Measurements from ENCODE around the gene BANF1. TPM values are rescaled to one million over a fixed set of nuclear protein-coding genes. Genes with fewer than 3 reads are reported as not detected.

BANF1 gene
- total RNA-seq, 2 experiments from 2014 or later: 267 to 311 TPM

GRCh38 chr11:66012371-66012945 lies 10.2 kb downstream of the BANF1 start:
- intact Hi-C loops (cut with micrococcal nuclease): no loop called here
- Mint-ChIP-seq H3K27me3 (peaks cover 17% of the 10 kb centered on the region), H3K27ac (no peak overlapping the region), H3K9me3 (no peaks in the 10 kb centered on the region), H3K36me3 (ENCODE audit: low read depth) (no peaks in the 10 kb centered on the region), H3K4me1 (ENCODE audit: low read depth) (peaks cover 6% of the 10 kb centered on the region), H3K4me3 (no peak overlapping the region)
- ChIA-PET POLR2A (interaction anchor here (0.7 to 3.2 kb wide), 6 partner anchors 8 to 247 kb away, joined by 3 to 7 read pairs (median 4); partner anchors contain the start of gene SF3B2), CTCF (interaction anchor here (1.5 to 5.9 kb wide), 3 partner anchors 10 to 128 kb away, joined by 4 to 38 read pairs (median 20); no protein-coding TSS in a partner anchor)
- no peak for ATAC-seq
- DNase-seq: no peak
- TF ChIP-seq CTCF (IDR thresholded peaks at IDR 0.05): no peak

GRCh38 chr11:66012946-66013761 lies 10.9 kb downstream of the BANF1 start:
- H3K27me3 Mint-ChIP-seq: peaks cover 17% of the 10 kb centered on the region
- ATAC-seq (no peak), DNase-seq (no peak)
- CTCF ChIA-PET: interaction anchor here (1.3 to 5.9 kb wide), 3 partner anchors 9 to 233 kb away, joined by 3 to 38 read pairs (median 20); no protein-coding TSS in a partner anchor
- no peaks in the 10 kb centered on the region for H3K36me3 Mint-ChIP-seq (ENCODE audit: low read depth)
- no peak overlapping the region for H3K27ac Mint-ChIP-seq
- no peaks in the 10 kb centered on the region for H3K9me3 Mint-ChIP-seq
- POLR2A ChIA-PET: interaction anchor here (0.6 to 1.9 kb wide), 5 partner anchors 9 to 1788 kb away, joined by 3 to 6 read pairs (median 3); no protein-coding TSS in a partner anchor
- no peak for TF ChIP-seq CTCF (IDR thresholded peaks at IDR 0.05)
- intact Hi-C loops (cut with micrococcal nuclease): no loop called here
- peaks cover 9% of the 10 kb centered on the region for H3K4me1 Mint-ChIP-seq (ENCODE audit: low read depth)
- H3K4me3 Mint-ChIP-seq: no peak overlapping the region

GRCh38 chr11:66013762-66014100 lies 11.4 kb downstream of the BANF1 start:
- no peaks in the 10 kb centered on the region for H3K9me3 Mint-ChIP-seq
- no peak for TF ChIP-seq CTCF (IDR thresholded peaks at IDR 0.05)
- intact Hi-C loops (cut with micrococcal nuclease): no loop called here
- POLR2A ChIA-PET: interaction anchor here (0.6 to 1.9 kb wide), 4 partner anchors 9 to 1789 kb away, joined by 3 to 6 read pairs (median 3); no protein-coding TSS in a partner anchor
- no peak for ATAC-seq
- peaks cover 17% of the 10 kb centered on the region for H3K27me3 Mint-ChIP-seq
- DNase-seq: no peak
- H3K4me3 Mint-ChIP-seq: no peak overlapping the region
- no peak overlapping the region for H3K27ac Mint-ChIP-seq
- peaks cover 9% of the 10 kb centered on the region for H3K4me1 Mint-ChIP-seq (ENCODE audit: low read depth)
- CTCF ChIA-PET: interaction anchor here (1.3 to 5.9 kb wide), 3 partner anchors 9 to 234 kb away, joined by 3 to 38 read pairs (median 20); no protein-coding TSS in a partner anchor
- no peaks in the 10 kb centered on the region for H3K36me3 Mint-ChIP-seq (ENCODE audit: low read depth)

- DNase-seq (no peak), ATAC-seq (no peak)
- Mint-ChIP-seq H3K4me1 (ENCODE audit: low read depth) (peaks cover 9% of the 10 kb centered on the region), H3K4me3 (no peak overlapping the region), H3K27me3 (peaks cover 17% of the 10 kb centered on the region), H3K36me3 (ENCODE audit: low read depth) (no peaks in the 10 kb centered on the region), H3K27ac (no peak overlapping the region), H3K9me3 (no peaks in the 10 kb centered on the region)
- TF ChIP-seq CTCF (IDR thresholded peaks at IDR 0.05): no peak
- POLR2A ChIA-PET: no interaction called here
- CTCF ChIA-PET: interaction anchor here (1.5 to 5.9 kb wide), 2 partner anchors 30 to 31 kb away, joined by 6 to 38 read pairs; no protein-coding TSS in a partner anchor
- intact Hi-C loops (cut with micrococcal nuclease): no loop called here
These were observed 12.6 kb downstream of the BANF1 start for GRCh38 chr11:66014804-66015453.
